HG02840 (cell line): ENCODE measurements around the gene ENTPD1.

Experiments used
- ATAC-seq: cut with Tn5 transposase; IDR thresholded peaks from one replicate; pipeline ENCODE4 v1.9.1; 2021; ENCODE audit warnings: mild to moderate bottlenecking, moderate library complexity, moderate number of reproducible peaks; ENCODE audit not compliant: unreplicated experiment, low FRiP score

The ENTPD1 gene

GRCh38 chr10:95819620-95820329 lies 63.8 kb downstream of the ENTPD1 start:
- no peak for ATAC-seq

DNA sequence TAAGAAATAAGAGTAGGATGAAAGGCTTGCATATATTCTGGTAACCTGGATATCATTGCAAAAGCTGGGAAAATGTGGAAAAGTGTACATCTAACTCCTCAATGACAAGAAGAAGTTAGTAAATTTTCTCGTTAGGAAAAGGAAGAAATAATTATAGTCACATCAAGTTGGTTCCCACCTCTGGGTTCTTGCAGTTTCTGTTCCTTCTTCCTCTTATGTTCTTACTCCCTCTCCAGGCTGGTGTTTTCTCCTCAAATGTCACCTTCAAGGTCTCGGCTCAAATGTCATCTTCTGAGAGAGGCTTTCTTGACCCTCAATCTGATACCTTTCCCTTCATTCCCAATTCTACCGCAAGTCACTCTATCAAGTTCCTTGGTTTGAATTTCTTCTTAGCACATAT lies 64.4 kb downstream of the ENTPD1 start:
- no peak for ATAC-seq

GRCh38 chr10:95821720-95822119 lies 65.8 kb downstream of the ENTPD1 start:
- ATAC-seq, result no peak

DNA sequence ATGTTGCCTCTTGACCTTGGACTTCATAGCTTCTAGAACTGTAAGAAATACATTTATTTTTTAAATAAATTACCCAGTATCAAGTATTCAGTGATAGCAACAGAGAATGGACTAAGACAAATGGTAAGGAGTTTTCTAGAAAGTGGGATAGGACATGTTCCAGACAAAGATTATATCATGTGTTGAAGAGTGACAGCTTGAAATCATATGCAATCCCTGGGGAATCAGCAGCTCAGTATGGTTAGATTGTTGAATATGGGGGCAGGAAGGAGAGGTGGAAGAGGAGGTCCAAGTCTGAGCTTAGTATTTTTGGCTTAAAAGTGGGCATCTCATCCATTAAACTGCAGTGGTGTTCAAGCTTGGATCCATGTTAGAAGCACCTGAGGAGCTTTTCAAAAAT lies 74.1 kb downstream of the ENTPD1 start:
- ATAC-seq, result no peak

GRCh38 chr10:95831076-95831475 lies 75.1 kb downstream of the ENTPD1 start:
- no peak for ATAC-seq

DNA sequence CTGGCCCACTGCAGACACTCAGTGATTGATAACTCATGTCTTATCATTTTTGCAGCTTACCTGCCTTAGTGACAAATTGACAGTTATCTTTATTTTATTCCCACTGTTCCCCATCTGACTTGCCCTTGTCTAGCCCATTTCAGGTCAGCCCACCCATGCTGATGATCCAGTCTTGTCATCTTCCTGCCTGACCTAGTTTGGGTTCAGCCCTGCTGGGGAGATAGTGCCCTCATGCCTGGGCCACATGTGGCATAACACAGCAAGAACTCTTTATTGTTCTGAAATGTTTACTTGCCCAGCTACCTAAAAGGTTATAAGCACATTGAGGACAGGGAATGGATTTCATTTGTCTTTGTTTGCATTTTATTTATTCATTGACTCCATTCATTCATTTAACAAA lies 75.6 kb downstream of the ENTPD1 start:
- ATAC-seq, result no peak

DNA sequence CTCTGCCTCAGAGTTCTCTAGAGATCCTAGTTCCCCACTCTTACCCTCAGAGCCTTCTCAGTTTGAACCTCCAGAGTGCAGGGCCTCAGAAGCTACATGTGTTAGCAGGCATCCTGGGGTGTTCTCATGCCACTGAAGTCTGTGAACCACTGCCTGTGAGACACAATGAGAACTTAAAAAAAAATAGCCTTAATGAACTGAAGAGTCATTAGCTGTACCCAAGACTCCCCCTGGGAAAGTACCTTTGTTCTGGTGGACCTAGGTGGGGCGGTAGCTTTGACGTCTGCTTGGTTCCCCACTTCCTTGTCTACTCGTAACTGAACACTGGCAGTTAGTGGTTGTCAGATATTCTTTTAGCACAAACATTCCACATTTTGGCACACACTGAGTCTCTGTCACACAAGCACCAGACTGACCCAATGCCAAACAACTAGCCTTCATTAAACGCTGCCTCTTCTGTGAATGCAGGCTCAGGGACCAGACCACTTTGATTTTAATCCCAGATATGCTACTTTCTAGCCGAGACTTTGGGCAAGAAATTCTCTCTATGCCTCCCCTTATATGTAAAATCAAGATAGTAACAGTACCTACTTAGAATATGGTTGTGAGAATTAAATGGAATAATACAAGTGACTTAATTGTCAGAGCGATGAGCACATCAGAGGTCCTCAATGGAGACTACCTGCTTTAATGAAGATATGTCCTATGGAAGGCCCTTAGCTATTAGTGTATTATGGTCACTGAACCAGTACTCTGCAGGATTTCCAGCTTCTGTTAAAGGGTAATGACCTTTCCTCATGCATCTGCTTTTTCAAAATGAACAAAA lies 76.5 kb downstream of the ENTPD1 start:
- peak; percentile 81 for ATAC-seq

DNA sequence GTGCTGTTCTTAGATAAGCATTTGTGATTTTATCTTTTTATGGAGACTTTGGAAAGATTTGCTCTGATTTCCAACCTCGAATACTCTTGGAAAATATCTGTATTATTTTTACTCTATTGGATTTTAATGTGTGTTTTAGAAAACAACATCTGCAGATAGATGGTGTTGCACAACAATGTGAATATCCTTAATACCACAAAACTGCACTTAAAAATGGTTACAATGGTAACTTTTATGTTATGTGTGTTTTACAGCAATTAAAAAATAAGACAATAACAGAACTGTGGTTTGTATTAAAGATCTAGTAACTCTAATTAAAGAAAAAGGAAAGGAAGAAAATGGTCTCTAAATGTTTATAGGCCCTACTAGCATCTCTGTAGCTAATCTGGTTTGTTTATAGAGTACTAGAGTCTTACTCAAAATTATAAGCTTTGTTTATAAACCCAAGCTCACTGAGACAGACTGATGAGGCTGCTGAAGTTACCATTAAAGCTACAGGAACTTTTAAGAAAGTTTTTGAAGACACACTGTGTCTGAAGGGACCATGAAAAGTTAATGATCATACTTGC lies 77.2 kb downstream of the ENTPD1 start:
- ATAC-seq, result no peak

GRCh38 chr10:95834406-95834805 lies 78.4 kb downstream of the ENTPD1 start:
- no peak for ATAC-seq

GRCh38 chr10:95835149-95835860 lies 79.3 kb downstream of the ENTPD1 start:
- ATAC-seq, result no peak

GRCh38 chr10:95835911-95836310 lies 79.9 kb downstream of the ENTPD1 start:
- no peak for ATAC-seq

- ATAC-seq, result no peak
Measured at GRCh38 chr10:95836610-95837355, 80.8 kb downstream of the ENTPD1 start.

DNA sequence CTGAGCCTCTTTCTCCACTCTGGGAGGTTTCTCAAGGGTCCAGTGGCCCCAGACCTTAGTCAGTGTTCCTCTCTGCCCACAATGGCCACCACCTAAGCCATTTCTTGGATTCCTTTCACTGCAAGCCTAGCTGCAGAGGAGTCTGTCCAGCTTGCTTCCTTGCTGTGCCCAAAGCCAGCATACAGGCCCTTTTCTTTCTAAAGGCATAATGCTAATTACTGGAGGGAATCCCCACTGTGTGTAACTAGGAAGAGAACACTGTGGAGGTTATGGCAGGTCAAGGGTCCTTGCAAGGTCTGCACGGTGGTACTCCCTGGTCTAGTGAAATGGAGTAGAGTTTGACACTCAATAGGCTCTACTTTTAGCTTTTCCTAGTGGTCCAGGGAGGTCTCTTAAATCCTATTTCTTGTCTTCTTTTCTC lies 81.4 kb downstream of the ENTPD1 start:
- ATAC-seq, result no peak

DNA sequence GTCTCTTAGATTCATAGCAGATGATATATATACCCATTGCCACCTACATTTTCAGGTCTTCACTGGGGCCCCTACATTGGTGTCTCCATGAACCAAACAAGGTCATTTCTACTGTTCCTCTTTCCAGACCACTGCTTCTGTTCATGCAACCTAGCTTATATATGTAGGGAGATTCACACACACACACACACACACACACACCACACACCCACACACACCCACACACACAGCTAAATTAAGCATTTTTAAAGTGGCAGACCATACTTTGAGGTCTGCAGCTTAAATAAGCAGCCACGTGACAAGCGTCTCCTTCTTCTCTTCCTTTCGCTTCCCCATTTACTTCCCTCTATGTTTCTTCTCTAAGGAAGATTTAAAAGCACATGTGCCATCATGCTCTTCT lies 81.8 kb downstream of the ENTPD1 start:
- no peak for ATAC-seq

DNA sequence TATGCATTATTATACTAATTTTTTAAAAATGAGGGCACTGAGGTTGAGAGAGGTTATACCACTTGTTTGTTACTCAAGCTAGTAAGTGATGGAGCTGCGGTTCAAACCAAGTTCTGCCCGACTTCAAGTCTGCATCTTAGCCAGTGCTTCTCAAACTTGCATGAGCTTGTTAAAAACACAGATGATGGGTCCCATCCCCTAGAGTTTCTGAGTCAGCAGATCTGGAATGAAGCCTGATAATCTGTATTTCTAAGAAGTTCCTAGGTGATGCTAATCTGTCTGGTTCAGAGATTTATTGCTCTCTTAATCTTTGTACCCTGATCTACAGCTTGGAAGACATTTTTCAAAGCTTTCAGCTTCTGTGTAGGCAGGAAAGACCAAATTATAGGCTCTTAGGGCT lies 84.2 kb downstream of the ENTPD1 start:
- no peak for ATAC-seq

DNA sequence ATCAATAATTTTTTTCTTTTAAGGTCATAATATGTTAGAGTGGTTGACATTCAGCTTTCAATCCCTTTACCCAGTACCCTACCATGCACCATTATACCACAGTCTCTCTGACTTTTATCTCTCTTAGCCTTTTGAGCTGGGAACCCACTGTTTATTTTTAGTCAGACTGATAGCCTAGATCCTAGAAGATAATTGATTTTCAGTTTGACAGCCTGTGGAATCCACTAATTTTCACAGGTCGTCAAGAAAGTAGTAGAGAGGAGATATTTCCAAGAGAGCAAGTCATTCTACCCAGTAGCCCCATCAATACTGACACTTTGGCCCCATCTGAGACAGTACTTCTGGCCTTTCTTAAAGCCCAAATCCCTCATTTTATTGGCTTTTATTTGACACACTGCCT lies 84.7 kb downstream of the ENTPD1 start:
- ATAC-seq, result no peak

- ATAC-seq, result no peak
Measured at GRCh38 chr10:95841661-95842498, 85.9 kb downstream of the ENTPD1 start.

GRCh38 chr10:95845411-95845810 lies 89.4 kb downstream of the ENTPD1 start:
- ATAC-seq, result no peak

DNA sequence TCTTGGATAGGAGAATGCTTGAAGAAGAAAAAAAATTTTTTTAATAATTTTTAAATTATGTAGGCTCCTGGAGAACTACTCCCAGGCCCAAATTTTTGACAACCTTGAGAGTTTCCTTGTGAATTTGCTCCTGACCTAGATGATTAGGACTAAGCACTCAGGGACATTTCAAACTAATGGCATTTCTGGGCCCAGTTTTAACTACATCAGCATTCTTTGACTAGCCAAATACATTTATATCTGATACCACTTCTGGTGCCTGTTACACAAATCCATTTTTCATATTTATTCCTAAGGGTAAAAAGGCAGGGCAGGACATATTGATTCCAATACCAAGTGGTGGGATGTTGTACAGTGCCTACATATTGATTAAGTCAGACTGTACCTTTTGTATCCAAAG lies 91.0 kb downstream of the ENTPD1 start:
- no peak for ATAC-seq
